K562 (cell line): Measurements from ENCODE around the gene ICA1. TPM values are rescaled to one million over a fixed set of nuclear protein-coding genes. Genes with fewer than 3 reads are reported as not detected.

ENCODE experiments used
- ATAC-seq: fragments of 200-7000 bp; cut with Tn5 transposase; 3 replicates; pipeline ENCODE4 v1.9.1; 2020; ENCODE audit warnings: moderate library complexity
- BruUV-seq: library from RNA; stranded (reverse); fragments of 400-500 nt; replicated peaks from 2 replicates; lab custom pipeline; 2021; lab: Mats Ljungman, UMichigan
- CTCF ChIA-PET: fragments of 300-600 bp; formaldehyde crosslinking; extraction: SDS; loops from one replicate; lab custom pipeline; 2021; ENCODE audit warnings: low intra/inter-chr PET ratio; lab: Yijun Ruan, JAX
- POLR2A ChIA-PET: fragments of 300-600, 350-650 bp; sonication (Branson Sonifier 250); formaldehyde crosslinking; extraction: SDS; loops from one replicate; lab custom pipeline; 2021; ENCODE audit warnings: antibody characterized with exemption, inconsistent platforms; lab: Yijun Ruan, JAX
- DNase-seq, 4 experiments: peaks; one replicate each; pipeline versions ENCODE4 v3.0.0 to v3.0.0-alpha.2; 2011 to 2018; ENCODE audit warnings: low spot score in 3 of 4, mixed read lengths in 3 of 4; ENCODE audit errors: extremely low read depth in 1 of 4
- FAIRE-seq: peaks from 2 replicates; lab custom pipeline; 2011; peaks lifted over from hg19 to GRCh38; lab: Jason Lieb, UNC
- H2AFZ ChIP-seq: 2 replicates; pipeline ENCODE4 v1.6.0; 2011; ENCODE audit warnings: low read depth, low read length, control low read depth, inconsistent platforms
- H3K27ac ChIP-seq: fragments of 200-600 bp; 3 replicates; pipeline ENCODE4 v1.8.0; 2011; ENCODE audit warnings: low read depth, mild to moderate bottlenecking, control low read depth, inconsistent platforms, low read length, moderate library complexity, mixed read lengths; ENCODE audit errors: extremely low read depth
- H3K27me3 ChIP-seq, 2 experiments: fragments of 300-600 bp in 1 of 2; 2 replicates in 1 of 2; 3 replicates in 1 of 2; pipeline versions ENCODE4 v1.6.0 to v1.8.0; 2011; ENCODE audit warnings: inconsistent platforms in 2 of 2, low read length in 2 of 2, mild to moderate bottlenecking in 1 of 2, mixed read lengths in 1 of 2, moderate library complexity in 1 of 2; ENCODE audit not compliant: control insufficient read depth in 2 of 2, insufficient read depth in 2 of 2
- H3K36me3 ChIP-seq: fragments of 300-600 bp; 3 replicates; pipeline ENCODE4 v1.8.0; 2011; ENCODE audit warnings: mild to moderate bottlenecking, low read length, inconsistent platforms; ENCODE audit not compliant: control insufficient read depth, insufficient read depth
- H3K4me1 ChIP-seq, 2 experiments: fragments of 200-600 bp in 1 of 2; replicated peaks in 1 of 2; 2 replicates in 1 of 2; 3 replicates in 1 of 2; pipeline versions ENCODE4 v1.5.1 to v1.8.0; 2011; ENCODE audit warnings: inconsistent platforms in 2 of 2, low read length in 2 of 2, mild to moderate bottlenecking in 1 of 2, mixed read lengths in 1 of 2, moderate library complexity in 1 of 2; ENCODE audit not compliant: control insufficient read depth in 2 of 2, insufficient read depth in 2 of 2
- H3K4me2 ChIP-seq: 2 replicates; pipeline ENCODE4 v1.6.1; 2011; ENCODE audit warnings: low read length, control low read depth, inconsistent platforms, mixed read lengths; ENCODE audit not compliant: insufficient read depth
- H3K4me3 ChIP-seq: fragments of 200-600 bp; sonication (generic), shearing (Covaris generic); 2 replicates; pipeline ENCODE4 v1.5.1; 2016; ENCODE audit warnings: control low read depth, inconsistent platforms
- H3K79me2 ChIP-seq: fragments of 200-600 bp; 3 replicates; pipeline ENCODE4 v1.8.0; 2011; ENCODE audit warnings: low read length, inconsistent platforms; ENCODE audit not compliant: control insufficient read depth, insufficient read depth
- H3K9ac ChIP-seq, 2 experiments: 2 replicates each; pipeline versions ENCODE4 v1.6.0 to v1.6.1; 2011; ENCODE audit warnings: low read depth in 2 of 2, low read length in 2 of 2, control low read depth in 1 of 2, inconsistent platforms in 1 of 2, mild to moderate bottlenecking in 1 of 2, mixed read lengths in 1 of 2; ENCODE audit not compliant: insufficient read depth in 1 of 2
- H3K9me1 ChIP-seq: one replicate; pipeline ENCODE4 v1.6.0; 2011; ENCODE audit warnings: inconsistent platforms, mild to moderate bottlenecking, low read length, moderate library complexity; ENCODE audit not compliant: control insufficient read depth, insufficient read depth
- H3K9me3 ChIP-seq: replicated peaks from 2 replicates; pipeline ENCODE4 v1.5.1; 2011; ENCODE audit warnings: low read depth, low read length, inconsistent platforms; ENCODE audit not compliant: control insufficient read depth, insufficient read depth
- H4K20me1 ChIP-seq: replicated peaks from 2 replicates; pipeline ENCODE4 v1.6.1; 2011; ENCODE audit warnings: low read length, inconsistent platforms, mixed read lengths; ENCODE audit not compliant: control insufficient read depth, insufficient read depth
- CREB1 ChIP-seq, 2 experiments: sonication (generic) in 1 of 2; formaldehyde crosslinking in 1 of 2; IDR thresholded peaks; 2 replicates each; pipeline versions ENCODE4 v1.6.1 to v1.8.0; 2012 to 2022; ENCODE audit warnings: inconsistent platforms in 1 of 2, mild to moderate bottlenecking in 1 of 2, missing genetic modification reagents in 1 of 2, moderate library complexity in 1 of 2
- NFRKB ChIP-seq: fragments of 450-650 bp; IDR thresholded peaks from 2 replicates; pipeline ENCODE4 v1.6.1; 2016; ENCODE audit warnings: low read depth
- PYGO2 ChIP-seq: fragments of 450-650 bp; IDR thresholded peaks from 2 replicates; pipeline ENCODE4 v1.6.1; 2016; ENCODE audit warnings: mild to moderate bottlenecking, missing genetic modification characterization, moderate library complexity, missing compliant biosample characterization
- SMARCC2 ChIP-seq: fragments of 450-650 bp; IDR thresholded peaks from 2 replicates; pipeline ENCODE4 v1.6.1; 2017; ENCODE audit warnings: antibody characterized with exemption, moderate library complexity, mild to moderate bottlenecking, low read depth
- TCF3 ChIP-seq: sonication (generic); formaldehyde crosslinking; IDR thresholded peaks from 2 replicates; pipeline ENCODE4 v1.4.0; 2020; ENCODE audit warnings: mild to moderate bottlenecking, missing genetic modification reagents
- XRCC4 ChIP-seq: IDR thresholded peaks from one replicate; pipeline ENCODE4 v1.6.1; 2011; ENCODE audit not compliant: insufficient read depth, insufficient read length; ENCODE audit errors: extremely low read depth
- ZNF121 ChIP-seq: sonication (generic); formaldehyde crosslinking; conservative IDR thresholded peaks from 2 replicates; pipeline ENCODE4 v1.8.0; 2022; ENCODE audit warnings: missing genetic modification reagents
- ZNF589 ChIP-seq: fragments of 200-800 bp; sonication (Bioruptor generic); IDR thresholded peaks from 2 replicates; pipeline ENCODE4 v1.6.1; 2016; ENCODE audit warnings: low read depth, missing genetic modification characterization, missing compliant biosample characterization
- WGBS: fragments of 100-300 bp; shearing (Covaris generic); methylation state at CpG from one replicate; pipeline ENCODE4 v1.1.6; 2016; ENCODE audit warnings: low coverage, mixed read lengths; ENCODE audit not compliant: insufficient coverage; ENCODE audit errors: missing lambda C conversion rate; 5-methylcytosine and 5-hydroxymethylcytosine counted together
- in situ Hi-C: fragments of 300-500 bp; cut with MboI; formaldehyde crosslinking; loops from 4 replicates; pipeline ENCODE4 v1.15.0; 2018; ENCODE audit warnings: inconsistent platforms, mixed read lengths
- intact Hi-C: fragments of 100-400 bp; cut with micrococcal nuclease; formaldehyde crosslinking; loops from 2 replicates; pipeline ENCODE4 v1.14.2; 2022
- polyA plus RNA-seq, 8 experiments: library from polyadenylated mRNA; depleted of rRNA in 4 of 8; stranded (reverse) in 5 of 8; unstranded in 3 of 8; fragments of >200 nt; fragmentation: Nextera tagmentation in 2 of 8; fragmentation: Illumina TruSeq in 1 of 8; extraction: Ambion mirVana in 2 of 8; extraction: Trizol in 1 of 8; gene quantifications; 2 replicates each; pipeline versions ENCODE4 v1.2.1 to v1.2.3, GENCODE V29; 2011 to 2014; ENCODE audit warnings: inconsistent platforms in 1 of 8, missing spikeins in 1 of 8
- total RNA-seq, 7 experiments: library from RNA; depleted of rRNA in 6 of 7; stranded (reverse); fragments of >200 nt in 6 of 7; fragmentation: Illumina TruSeq in 2 of 7; extraction: Trizol in 2 of 7; gene quantifications; 2 replicates each; pipeline versions ENCODE4 v1.2.1 to v1.2.3, GENCODE V29; 2011 to 2021; ENCODE audit warnings: low replicate concordance in 1 of 7
- TF ChIP-seq, protein P1 (sequence below): fragments of 450-650 bp; IDR thresholded peaks from 2 replicates; pipeline ENCODE4 v1.6.1; 2016; ENCODE audit warnings: missing biosample characterization, missing genetic modification characterization
- TF ChIP-seq, protein P2 (sequence below): fragments of 450-650 bp; IDR thresholded peaks from 2 replicates; pipeline ENCODE4 v1.6.1; 2016; ENCODE audit warnings: mild to moderate bottlenecking
- TF ChIP-seq, protein P3 (sequence below): fragments of 250-450 bp; sonication (Bioruptor Pico); IDR thresholded peaks from 2 replicates; pipeline ENCODE4 v1.5.0; 2021

Gene ICA1
- total and polyA plus RNA-seq, 9 of the 15 experiments (the other 6 are each of a cell fraction or from before 2014, with no cell fraction given) = 7.1 to 22.3 (median 16.4) TPM

DNA sequence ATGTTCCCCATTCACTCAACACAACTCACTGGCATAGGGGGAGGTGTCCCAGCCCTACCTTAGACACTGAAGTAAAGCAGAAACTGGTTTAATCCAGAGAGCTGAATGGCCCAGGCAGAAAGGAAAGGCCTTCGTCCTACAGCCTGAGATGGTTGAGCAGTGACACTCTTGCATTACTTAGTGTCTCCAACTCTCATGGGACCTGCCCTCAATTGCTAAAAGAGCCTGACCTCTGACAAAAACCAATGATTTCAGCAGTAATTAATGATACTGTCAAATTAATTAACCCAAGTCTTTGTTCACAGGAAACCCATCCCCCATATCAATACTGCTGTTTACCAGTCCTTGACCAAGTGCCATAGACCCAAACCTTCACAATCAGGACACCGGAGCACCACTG is 48.6 kb downstream of the ICA1 start:
- Histone ChIP-seq H3K9me3 (no peaks in the 10 kb centered on the region), H3K4me1 (no peaks in the 10 kb centered on the region), H3K4me3 (no peak overlapping the region), H3K36me3 (no peaks in the 10 kb centered on the region), H4K20me1 (no peaks in the 10 kb centered on the region), H3K9ac (no peak overlapping the region), H3K27me3 (no peaks in the 10 kb centered on the region), H3K27ac (no peak overlapping the region), H3K9me1 (no peaks in the 10 kb centered on the region), H3K4me2 (no peak overlapping the region), H2AFZ (no peak overlapping the region), H3K79me2 (no peaks in the 10 kb centered on the region)
- no peak for ATAC-seq
- ChIA-PET CTCF (no interaction called here), POLR2A (interaction anchor here (0.6 to 0.8 kb wide), 2 partner anchors 19 to 47 kb away, joined by 3 read pairs; no protein-coding TSS in a partner anchor)
- FAIRE-seq = no peak
- no peak for DNase-seq
- WGBS = 96% methylated on average over 2 of the region's 2 CpGs
- in situ Hi-C loops = no loop called here
- intact Hi-C loops = loop anchor here (10.0 kb wide), 1 partner anchor 449 kb away; no protein-coding TSS in a partner anchor
- BruUV-seq = no TSS peak
- TF ChIP-seq XRCC4 (no peak), PYGO2 (tag) (no peak)
- TF ChIP-seq, protein P1, sequence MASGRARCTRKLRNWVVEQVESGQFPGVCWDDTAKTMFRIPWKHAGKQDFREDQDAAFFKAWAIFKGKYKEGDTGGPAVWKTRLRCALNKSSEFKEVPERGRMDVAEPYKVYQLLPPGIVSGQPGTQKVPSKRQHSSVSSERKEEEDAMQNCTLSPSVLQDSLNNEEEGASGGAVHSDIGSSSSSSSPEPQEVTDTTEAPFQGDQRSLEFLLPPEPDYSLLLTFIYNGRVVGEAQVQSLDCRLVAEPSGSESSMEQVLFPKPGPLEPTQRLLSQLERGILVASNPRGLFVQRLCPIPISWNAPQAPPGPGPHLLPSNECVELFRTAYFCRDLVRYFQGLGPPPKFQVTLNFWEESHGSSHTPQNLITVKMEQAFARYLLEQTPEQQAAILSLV = no peak

DNA sequence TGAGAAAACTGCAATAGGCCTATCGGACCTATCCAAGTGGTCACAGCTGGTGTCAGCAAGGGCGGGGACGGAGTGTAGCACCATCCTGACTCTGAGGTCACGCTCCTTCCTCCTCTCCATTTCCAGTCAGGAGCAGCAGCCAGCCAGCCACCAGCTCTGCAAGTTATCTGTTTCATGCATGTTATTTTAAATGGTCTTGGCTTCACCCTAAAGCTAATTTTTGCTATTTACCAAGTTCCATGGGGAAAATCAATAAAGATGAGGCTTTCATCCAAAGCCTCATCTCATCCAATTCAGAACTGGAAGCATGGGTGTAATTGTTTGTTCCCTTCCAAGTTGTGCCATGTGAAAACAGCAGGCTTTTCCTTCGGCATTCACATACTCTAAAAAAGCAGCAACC is 49.3 kb downstream of the ICA1 start:
- Histone ChIP-seq H3K4me3 (no peak overlapping the region), H3K36me3 (no peaks in the 10 kb centered on the region), H3K9me3 (no peaks in the 10 kb centered on the region), H3K9ac (no peak overlapping the region), H3K27me3 (no peaks in the 10 kb centered on the region), H4K20me1 (no peaks in the 10 kb centered on the region), H3K4me1 (no peaks in the 10 kb centered on the region), H3K4me2 (no peak overlapping the region), H3K79me2 (no peaks in the 10 kb centered on the region), H3K9me1 (no peaks in the 10 kb centered on the region), H3K27ac (no peak overlapping the region), H2AFZ (no peak overlapping the region)
- POLR2A ChIA-PET = interaction anchor here (0.6 kb wide), 1 partner anchor 20 kb away, joined by 3 read pairs; no protein-coding TSS in a partner anchor
- FAIRE-seq = no peak
- DNase-seq = no peak
- intact Hi-C loops = loop anchor here (10.0 kb wide), 1 partner anchor 448 kb away; no protein-coding TSS in a partner anchor
- 74% methylated on average over 5 of the region's 5 CpGs for WGBS
- in situ Hi-C loops = no loop called here
- ATAC-seq = no peak
- BruUV-seq = no TSS peak
- CTCF ChIA-PET = no interaction called here
- TF ChIP-seq CREB1 (IDR thresholded peaks at IDR 0.05) = no peak
- TF ChIP-seq CREB1 (CRISPR knock-in tag; IDR thresholded peaks at IDR 0.05) = no peak
- TF ChIP-seq, protein P2, sequence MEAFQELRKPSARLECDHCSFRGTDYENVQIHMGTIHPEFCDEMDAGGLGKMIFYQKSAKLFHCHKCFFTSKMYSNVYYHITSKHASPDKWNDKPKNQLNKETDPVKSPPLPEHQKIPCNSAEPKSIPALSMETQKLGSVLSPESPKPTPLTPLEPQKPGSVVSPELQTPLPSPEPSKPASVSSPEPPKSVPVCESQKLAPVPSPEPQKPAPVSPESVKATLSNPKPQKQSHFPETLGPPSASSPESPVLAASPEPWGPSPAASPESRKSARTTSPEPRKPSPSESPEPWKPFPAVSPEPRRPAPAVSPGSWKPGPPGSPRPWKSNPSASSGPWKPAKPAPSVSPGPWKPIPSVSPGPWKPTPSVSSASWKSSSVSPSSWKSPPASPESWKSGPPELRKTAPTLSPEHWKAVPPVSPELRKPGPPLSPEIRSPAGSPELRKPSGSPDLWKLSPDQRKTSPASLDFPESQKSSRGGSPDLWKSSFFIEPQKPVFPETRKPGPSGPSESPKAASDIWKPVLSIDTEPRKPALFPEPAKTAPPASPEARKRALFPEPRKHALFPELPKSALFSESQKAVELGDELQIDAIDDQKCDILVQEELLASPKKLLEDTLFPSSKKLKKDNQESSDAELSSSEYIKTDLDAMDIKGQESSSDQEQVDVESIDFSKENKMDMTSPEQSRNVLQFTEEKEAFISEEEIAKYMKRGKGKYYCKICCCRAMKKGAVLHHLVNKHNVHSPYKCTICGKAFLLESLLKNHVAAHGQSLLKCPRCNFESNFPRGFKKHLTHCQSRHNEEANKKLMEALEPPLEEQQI = no peak
- TF ChIP-seq, protein P3, sequence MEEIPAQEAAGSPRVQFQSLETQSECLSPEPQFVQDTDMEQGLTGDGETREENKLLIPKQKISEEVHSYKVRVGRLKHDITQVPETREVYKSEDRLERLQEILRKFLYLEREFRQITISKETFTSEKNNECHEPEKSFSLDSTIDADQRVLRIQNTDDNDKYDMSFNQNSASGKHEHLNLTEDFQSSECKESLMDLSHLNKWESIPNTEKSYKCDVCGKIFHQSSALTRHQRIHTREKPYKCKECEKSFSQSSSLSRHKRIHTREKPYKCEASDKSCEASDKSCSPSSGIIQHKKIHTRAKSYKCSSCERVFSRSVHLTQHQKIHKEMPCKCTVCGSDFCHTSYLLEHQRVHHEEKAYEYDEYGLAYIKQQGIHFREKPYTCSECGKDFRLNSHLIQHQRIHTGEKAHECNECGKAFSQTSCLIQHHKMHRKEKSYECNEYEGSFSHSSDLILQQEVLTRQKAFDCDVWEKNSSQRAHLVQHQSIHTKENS (CRISPR knock-in tag) = no peak
- no peak for TF ChIP-seq SMARCC2
- no peak for TF ChIP-seq NFRKB
- TF ChIP-seq ZNF121 (CRISPR knock-in tag) = no peak
- no peak for TF ChIP-seq TCF3 (CRISPR knock-in tag)
- no peak for TF ChIP-seq ZNF589
